HUDEP-2 (cell line): Measurements from ENCODE around the gene SMG6.
"Not testable (repeated sequence)": the region's sequence is repeated elsewhere in the genome, so short reads cannot be mapped to it uniquely, and the experiment has no call there.

Experiments
- DNase-seq, 76 experiments: peaks; one replicate each; lab custom pipeline; 2025; ENCODE audit not compliant: unreplicated experiment in 76 of 76; lab: John Stamatoyannopoulos, UW

Gene SMG6

GRCh38 chr17:2264067-2264860 lies 39.3 kb downstream of the SMG6 start:
- DNase-seq: no peak

GRCh38 chr17:2263183-2264066 lies 40.2 kb downstream of the SMG6 start:
- DNase-seq: no peak

- DNase-seq: no peak
These were observed 41.4 kb downstream of the SMG6 start for GRCh38 chr17:2262135-2262587.

GRCh38 chr17:2259769-2260536 lies 43.6 kb downstream of the SMG6 start:
- DNase-seq: no peak

GRCh38 chr17:2258830-2259229 lies 44.8 kb downstream of the SMG6 start:
- not testable (repeated sequence) for DNase-seq

GRCh38 chr17:2253768-2254406 lies 49.7 kb downstream of the SMG6 start:
- no peak for DNase-seq

GRCh38 chr17:2253362-2253761 lies 50.2 kb downstream of the SMG6 start:
- DNase-seq: no peak

GRCh38 chr17:2251098-2251497 lies 52.5 kb downstream of the SMG6 start:
- no peak for DNase-seq

GRCh38 chr17:2250140-2251095 lies 53.2 kb downstream of the SMG6 start:
- DNase-seq: no peak

GRCh38 chr17:2247005-2247404 lies 56.6 kb downstream of the SMG6 start:
- DNase-seq: no peak

GRCh38 chr17:2244545-2245525 lies 58.8 kb downstream of the SMG6 start:
- DNase-seq: peak in 69 of 76 experiments; percentile 3 to 80 (median 59)

GRCh38 chr17:2243953-2244352 lies 59.6 kb downstream of the SMG6 start:
- no peak for DNase-seq

GRCh38 chr17:2241823-2242222 lies 61.8 kb downstream of the SMG6 start:
- DNase-seq: no peak

GRCh38 chr17:2240541-2240940 lies 63.0 kb downstream of the SMG6 start:
- no peak for DNase-seq

GRCh38 chr17:2239882-2240430 lies 63.6 kb downstream of the SMG6 start:
- peak in 2 of 76 experiments; percentile 6 to 11 for DNase-seq

GRCh38 chr17:2239170-2239551 lies 64.4 kb downstream of the SMG6 start:
- no peak for DNase-seq

GRCh38 chr17:2238432-2239169 lies 65.0 kb downstream of the SMG6 start:
- no peak for DNase-seq
